Hepatocyte (in vitro differentiated cells): ENCODE measurements around the gene PFDN4. TPM values are rescaled to one million over a fixed set of nuclear protein-coding genes. Genes with fewer than 3 reads are reported as not detected.

Experiments
- DNase-seq: peaks from one replicate; pipeline ENCODE4 v3.0.0-alpha.2; 2016; ENCODE audit warnings: low spot score
- H2AFZ ChIP-seq: fragments of 200-600 bp; sonication (generic); 2 replicates; pipeline ENCODE4 v1.6.0; 2016; ENCODE audit warnings: antibody characterized with exemption, mild to moderate bottlenecking
- H3K27ac ChIP-seq: fragments of 200-600 bp; sonication (generic); 2 replicates; pipeline ENCODE4 v1.5.1; 2016; ENCODE audit warnings: mild to moderate bottlenecking
- H3K27me3 ChIP-seq: fragments of 200-600 bp; sonication (generic); 2 replicates; pipeline ENCODE4 v1.6.1; 2016
- H3K36me3 ChIP-seq: fragments of 200-600 bp; sonication (generic); replicated peaks from 2 replicates; pipeline ENCODE4 v1.5.1; 2016; ENCODE audit warnings: low read depth; ENCODE audit not compliant: insufficient read depth
- H3K4me1 ChIP-seq: fragments of 200-600 bp; sonication (generic); 2 replicates; pipeline ENCODE4 v1.5.1; 2016; ENCODE audit warnings: mild to moderate bottlenecking, moderate library complexity; ENCODE audit not compliant: insufficient read depth
- H3K4me2 ChIP-seq: fragments of 200-600 bp; sonication (generic); 2 replicates; pipeline ENCODE4 v1.6.0; 2016
- H3K4me3 ChIP-seq: fragments of 200-600 bp; sonication (generic); 2 replicates; pipeline ENCODE4 v1.5.1; 2016; ENCODE audit warnings: mild to moderate bottlenecking
- H3K79me2 ChIP-seq: fragments of 200-600 bp; sonication (generic); 2 replicates; pipeline ENCODE4 v1.6.0; 2017; ENCODE audit warnings: mild to moderate bottlenecking
- H3K9me2 ChIP-seq: fragments of 200-600 bp; sonication (generic); replicated peaks from 2 replicates; pipeline ENCODE4 v1.6.0; 2017; ENCODE audit warnings: mild to moderate bottlenecking; ENCODE audit not compliant: insufficient read depth
- H3K9me3 ChIP-seq: fragments of 200-600 bp; sonication (generic); 2 replicates; pipeline ENCODE4 v1.5.1; 2016; ENCODE audit warnings: low read depth, mild to moderate bottlenecking
- H4K20me1 ChIP-seq: fragments of 200-600 bp; sonication (generic); 2 replicates; pipeline ENCODE4 v1.6.0; 2016; ENCODE audit warnings: mild to moderate bottlenecking; ENCODE audit not compliant: insufficient read depth, poor library complexity, severe bottlenecking
- CTCF ChIP-seq: fragments of 200-600 bp; sonication (generic); IDR thresholded peaks from 2 replicates; pipeline ENCODE4 v1.5.1; 2016; ENCODE audit warnings: antibody characterized with exemption, mild to moderate bottlenecking; ENCODE audit not compliant: poor library complexity
- EZH2 ChIP-seq: fragments of 200-600 bp; sonication (generic); IDR thresholded peaks from 2 replicates; pipeline ENCODE4 v1.6.1; 2016; ENCODE audit warnings: antibody characterized with exemption, mild to moderate bottlenecking, borderline replicate concordance
- EZH2phosphoT487 ChIP-seq: fragments of 200-600 bp; sonication (generic); IDR thresholded peaks from one replicate; pipeline ENCODE4 v1.6.1; 2018; ENCODE audit warnings: antibody characterized with exemption, mild to moderate bottlenecking, low read depth, moderate library complexity; ENCODE audit not compliant: unreplicated experiment, severe bottlenecking
- WGBS: methylation state at CpG from one replicate; pipeline ENCODE4 v1.1.6; 2016; ENCODE audit warnings: low lambda C conversion rate; ENCODE audit errors: missing lambda C conversion rate; 5-methylcytosine and 5-hydroxymethylcytosine counted together
- polyA plus RNA-seq: library from polyadenylated mRNA; unstranded; fragments of >200 nt; fragmentation: Nextera tagmentation; extraction: Ambion mirVana; gene quantifications from 2 replicates; pipeline ENCODE4 v1.2.1, GENCODE V29; 2016
- total RNA-seq: library from RNA; depleted of rRNA; stranded (reverse); fragments of >200 nt; gene quantifications from 2 replicates; pipeline ENCODE4 v1.2.3, GENCODE V29; 2014

The PFDN4 gene
- total and polyA plus RNA-seq, 2 experiments from 2014 or later: 40.0 to 121 TPM

DNA sequence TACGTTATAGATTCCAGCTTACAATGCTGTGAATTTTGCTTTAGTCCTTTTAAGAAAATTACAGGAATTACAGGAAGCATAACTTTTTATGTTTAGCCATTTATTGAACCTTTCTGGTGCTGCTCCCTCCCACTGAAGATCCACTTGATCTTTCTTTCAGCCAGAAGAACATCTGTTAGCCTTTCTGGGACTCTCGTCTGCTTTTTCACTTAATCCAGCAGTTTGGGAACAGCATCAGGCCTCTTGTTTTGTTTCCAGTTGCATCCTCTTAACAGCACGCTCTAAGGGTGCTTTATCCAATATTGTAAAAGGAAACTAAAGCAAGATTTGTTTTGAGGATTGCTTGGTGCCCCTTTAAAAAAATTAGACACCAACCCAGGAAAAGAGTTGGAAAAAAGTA lies 23.8 kb upstream of the PFDN4 start:
- TF ChIP-seq CTCF: no peak
- Histone ChIP-seq H4K20me1 (no peaks in the 10 kb centered on the region), H3K9me3 (no peaks in the 10 kb centered on the region), H3K27me3 (peaks cover 4% of the 10 kb centered on the region), H3K36me3 (no peaks in the 10 kb centered on the region), H3K79me2 (no peaks in the 10 kb centered on the region), H3K9me2 (no peaks in the 10 kb centered on the region), H3K27ac (no peak overlapping the region), H3K4me2 (no peak overlapping the region), H3K4me3 (no peak overlapping the region), H3K4me1 (peaks cover 11% of the 10 kb centered on the region), H2AFZ (no peak overlapping the region)
- DNase-seq: no peak
- 61% methylated on average over 3 of the region's 3 CpGs for WGBS

- Histone ChIP-seq H3K36me3 (no peaks in the 10 kb centered on the region), H3K4me3 (no peak overlapping the region), H4K20me1 (no peaks in the 10 kb centered on the region), H3K27ac (no peak overlapping the region), H3K9me3 (no peaks in the 10 kb centered on the region), H2AFZ (no peak overlapping the region), H3K79me2 (no peaks in the 10 kb centered on the region), H3K4me2 (no peak overlapping the region), H3K27me3 (peaks cover 4% of the 10 kb centered on the region), H3K9me2 (no peaks in the 10 kb centered on the region), H3K4me1 (peaks cover 11% of the 10 kb centered on the region)
- TF ChIP-seq EZH2 (no peak), EZH2phosphoT487 (no peak), CTCF (no peak)
- WGBS: 85% methylated on average over 10 of the region's 10 CpGs
- DNase-seq: no peak
These were observed 22.8 kb upstream of the PFDN4 start for GRCh38 chr20:54184904-54185626.

DNA sequence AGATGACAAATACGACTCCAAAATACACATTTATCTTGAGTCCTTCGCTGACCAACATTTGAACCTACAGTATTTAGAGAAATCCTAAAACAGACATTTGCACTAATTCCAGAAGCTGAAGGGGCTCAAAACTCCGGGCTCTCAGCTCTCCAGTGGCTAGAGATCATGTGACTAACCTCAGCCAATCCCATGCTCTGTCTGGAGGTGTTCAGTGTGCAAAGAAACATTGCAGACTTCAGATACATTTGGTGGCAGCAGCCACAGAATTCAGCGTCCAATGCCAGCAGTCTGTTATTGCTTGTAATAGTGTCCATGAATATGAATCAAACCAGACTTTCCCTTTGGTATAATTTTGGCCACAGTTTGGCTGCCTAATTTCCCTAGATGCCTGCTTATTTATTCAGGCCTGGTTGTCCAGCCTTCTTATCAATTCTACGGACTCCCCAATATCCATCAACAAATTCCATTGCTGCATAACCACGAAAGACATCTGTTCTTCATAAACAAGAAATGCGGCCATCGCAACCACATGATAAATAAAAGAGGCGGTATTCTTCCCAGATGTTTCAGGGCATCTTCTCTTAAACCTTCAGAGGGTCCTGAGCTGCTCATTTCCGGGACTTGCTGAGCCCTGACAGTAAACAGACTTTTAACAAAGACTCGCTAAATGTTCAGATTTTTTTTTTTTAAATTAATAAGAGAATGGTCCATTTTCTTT lies 19.6 kb upstream of the PFDN4 start:
- peaks cover 11% of the 10 kb centered on the region for H3K4me1 ChIP-seq
- 58% methylated on average over 11 of the region's 11 CpGs for WGBS
- no peaks in the 10 kb centered on the region for H3K9me3 ChIP-seq
- TF ChIP-seq EZH2 (no peak), EZH2phosphoT487 (no peak), CTCF (no peak)
- H3K36me3 ChIP-seq: no peaks in the 10 kb centered on the region
- H2AFZ ChIP-seq: peak overlapping the region; percentile 4
- no peaks in the 10 kb centered on the region for H4K20me1 ChIP-seq
- peak overlapping the region; percentile 34 for H3K27ac ChIP-seq
- no peaks in the 10 kb centered on the region for H3K9me2 ChIP-seq
- no peak overlapping the region for H3K4me2 ChIP-seq
- no peak for DNase-seq
- H3K4me3 ChIP-seq: no peak overlapping the region
- H3K79me2 ChIP-seq: no peaks in the 10 kb centered on the region
- H3K27me3 ChIP-seq: peaks cover 3% of the 10 kb centered on the region
